Astrocyte of the spinal cord (primary cell): Measurements from ENCODE around the gene AKAP10.

Experiments
- DNase-seq: peaks from one replicate; pipeline ENCODE4 v3.0.0; 2011; ENCODE audit warnings: low read depth, low spot score
- H3K4me3 ChIP-seq: 2 replicates; pipeline ENCODE4 v1.5.1; 2011; ENCODE audit warnings: low read depth, mild to moderate bottlenecking, low read length, moderate library complexity
- CTCF ChIP-seq: IDR thresholded peaks from 2 replicates; pipeline ENCODE4 v1.5.1; 2012; ENCODE audit warnings: low read depth, mild to moderate bottlenecking, low read length, inconsistent platforms
- in situ Hi-C: cut with HindIII; loops from 2 replicates; pipeline ENCODE4 v1.10.0; 2017; ENCODE audit warnings: low sequenced_read_pairs

Gene AKAP10

DNA sequence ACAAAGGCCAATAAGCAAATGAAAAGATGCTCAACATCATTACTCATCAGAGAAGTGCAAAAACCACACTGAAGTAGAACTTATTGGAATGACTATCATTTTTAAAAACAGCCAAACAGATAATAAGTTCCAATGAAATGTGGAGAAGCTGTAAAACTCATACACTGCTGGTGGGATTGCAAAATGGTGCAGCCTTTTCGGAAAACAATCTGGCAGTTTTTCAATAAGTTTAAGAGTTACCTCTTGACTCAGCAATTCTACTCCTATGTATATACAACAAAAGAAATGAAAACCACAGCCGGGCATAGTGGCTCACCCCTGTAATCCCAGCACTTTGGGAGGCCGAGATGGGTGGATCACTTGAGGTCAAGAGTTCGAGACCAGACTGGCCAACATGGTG is 49.3 kb downstream of the AKAP10 start:
- H3K4me3 ChIP-seq: no peak overlapping the region
- in situ Hi-C loops: no loop called here
- DNase-seq: no peak
- TF ChIP-seq CTCF: no peak

GRCh38 chr17:19915245-19915978 is 62.2 kb downstream of the AKAP10 start:
- in situ Hi-C loops: no loop called here
- DNase-seq: no peak
- TF ChIP-seq CTCF: no peak
- H3K4me3 ChIP-seq: no peak overlapping the region

GRCh38 chr17:19911033-19911432 is 66.6 kb downstream of the AKAP10 start:
- TF ChIP-seq CTCF: no peak
- in situ Hi-C loops: no loop called here
- H3K4me3 ChIP-seq: no peak overlapping the region
- no peak for DNase-seq

GRCh38 chr17:19909139-19909538 is 68.5 kb downstream of the AKAP10 start:
- in situ Hi-C loops: no loop called here
- no peak for TF ChIP-seq CTCF
- H3K4me3 ChIP-seq: no peak overlapping the region
- DNase-seq: no peak

DNA sequence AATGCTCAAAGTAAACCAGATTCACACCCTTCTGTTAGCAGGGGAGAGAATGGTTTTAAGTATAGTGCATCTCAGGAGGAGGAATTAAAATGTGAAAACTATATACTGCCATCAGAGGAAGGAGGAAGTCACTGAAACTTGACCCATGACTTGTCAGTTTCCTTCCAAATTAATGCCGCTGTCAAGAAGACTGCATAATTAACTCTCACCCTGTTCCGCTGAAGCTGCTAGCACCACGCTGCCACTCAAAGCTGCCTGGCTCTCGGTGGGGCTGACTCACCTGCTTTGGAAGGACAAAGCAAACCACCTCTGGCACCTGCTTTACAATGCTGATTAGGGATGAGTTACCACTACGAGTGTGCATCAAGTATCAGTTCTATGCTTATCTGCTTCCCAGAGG is 72.1 kb downstream of the AKAP10 start:
- in situ Hi-C loops: no loop called here
- no peak for DNase-seq
- H3K4me3 ChIP-seq: no peak overlapping the region
- no peak for TF ChIP-seq CTCF

DNA sequence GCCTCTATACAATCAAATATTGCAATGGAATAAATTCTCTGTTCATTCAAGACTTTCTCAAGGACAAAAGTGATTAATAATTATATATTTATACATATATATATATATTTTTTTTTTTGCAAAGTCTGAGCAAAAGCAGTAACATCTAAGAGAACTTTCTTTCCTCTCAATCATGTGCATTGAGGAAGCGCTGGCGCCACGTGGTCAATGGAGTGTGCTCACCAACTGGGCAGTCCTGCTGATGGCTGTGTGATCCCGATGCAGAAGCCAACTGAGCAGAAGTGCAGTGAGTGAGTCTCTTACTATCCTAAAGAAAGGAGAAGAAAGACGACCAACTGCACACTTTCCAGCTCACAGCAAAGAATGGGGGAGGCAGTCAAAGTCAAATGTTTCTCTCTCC is 72.7 kb downstream of the AKAP10 start:
- in situ Hi-C loops: no loop called here
- DNase-seq: no peak
- TF ChIP-seq CTCF: no peak
- H3K4me3 ChIP-seq: no peak overlapping the region
